ENCODE measurements around the gene IER3.

DNA sequence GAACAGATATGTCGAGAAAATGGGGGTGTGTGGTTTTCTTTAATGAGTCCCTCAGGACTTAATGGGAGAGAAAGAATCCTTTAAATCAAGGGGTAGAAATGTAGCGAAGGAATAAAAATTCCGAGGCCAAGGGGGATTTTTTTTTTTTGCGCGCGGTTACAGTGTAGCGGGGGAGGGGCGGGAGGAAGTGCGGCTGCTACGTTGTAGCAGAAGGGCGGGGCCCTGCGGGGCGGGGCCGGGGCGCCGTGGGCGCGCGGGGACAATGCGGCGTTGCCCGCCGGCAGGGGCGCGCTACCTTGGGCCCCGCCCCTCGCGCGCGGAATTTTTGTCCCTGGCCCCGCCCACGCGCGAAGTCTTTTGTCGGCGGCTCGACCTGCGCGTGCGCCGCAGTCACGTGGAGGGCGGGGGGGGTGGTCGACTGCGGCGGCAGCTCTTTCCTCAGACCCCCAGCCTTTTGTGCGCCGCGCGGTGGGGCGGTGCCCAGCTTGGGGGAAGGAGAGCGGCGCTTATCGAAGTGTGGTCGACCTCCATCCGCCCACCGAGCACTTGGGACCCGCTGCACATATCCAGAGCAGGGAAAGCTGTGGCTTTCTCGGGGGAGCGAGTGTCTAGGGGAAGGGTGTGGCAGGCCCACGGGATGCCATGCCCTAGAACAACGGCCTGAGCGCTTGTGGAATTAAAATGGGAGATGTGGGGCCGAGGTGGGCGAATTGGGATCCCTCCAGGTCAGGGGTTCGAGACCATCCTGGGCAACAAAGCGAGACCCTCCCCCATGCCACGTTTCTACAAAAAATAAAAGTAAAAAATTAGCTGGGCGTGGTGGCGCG lies 22.9 kb downstream of the IER3 start:
- TF ChIP-seq MAFK (IDR thresholded peaks at IDR 0.05; ENCODE audit: low read depth, low read length) (no peak), PHF8 (conservative IDR thresholded peaks at IDR 0.05; ENCODE audit: low read depth, low read length) (peak; percentile 10), RAD21 (IDR thresholded peaks at IDR 0.05 in 1 of 2, conservative IDR thresholded peaks at IDR 0.05 in 1 of 2; ENCODE audit: low read depth in 2 of 2, low read length in 2 of 2) (no peak), KDM5A (IDR thresholded peaks at IDR 0.05; ENCODE audit: low read length) (no peak), CTCF (IDR thresholded peaks at IDR 0.05; ENCODE audit: control extremely low read depth in 1 of 3, insufficient read depth in 1 of 3, low read depth in 1 of 3, low read length in 3 of 3) (peak in 2 of 3 experiments; percentile 21 to 25; a peak in 1 of 4 replicates), SIX5 (IDR thresholded peaks at IDR 0.05; ENCODE audit: low read depth, low read length) (no peak), SUZ12 (IDR thresholded peaks at IDR 0.05; ENCODE audit: low read length) (no peak), USF2 (IDR thresholded peaks at IDR 0.05; ENCODE audit: low read length) (peak; percentile 94), SIRT6 (IDR thresholded peaks at IDR 0.05; ENCODE audit: low read length) (no peak), GABPA (IDR thresholded peaks at IDR 0.05; ENCODE audit: borderline replicate concordance, insufficient read depth, low read length) (no peak; the same call in 1 of the 2 replicates)
